Measurements from ENCODE around the gene MARCKSL1.

DNA sequence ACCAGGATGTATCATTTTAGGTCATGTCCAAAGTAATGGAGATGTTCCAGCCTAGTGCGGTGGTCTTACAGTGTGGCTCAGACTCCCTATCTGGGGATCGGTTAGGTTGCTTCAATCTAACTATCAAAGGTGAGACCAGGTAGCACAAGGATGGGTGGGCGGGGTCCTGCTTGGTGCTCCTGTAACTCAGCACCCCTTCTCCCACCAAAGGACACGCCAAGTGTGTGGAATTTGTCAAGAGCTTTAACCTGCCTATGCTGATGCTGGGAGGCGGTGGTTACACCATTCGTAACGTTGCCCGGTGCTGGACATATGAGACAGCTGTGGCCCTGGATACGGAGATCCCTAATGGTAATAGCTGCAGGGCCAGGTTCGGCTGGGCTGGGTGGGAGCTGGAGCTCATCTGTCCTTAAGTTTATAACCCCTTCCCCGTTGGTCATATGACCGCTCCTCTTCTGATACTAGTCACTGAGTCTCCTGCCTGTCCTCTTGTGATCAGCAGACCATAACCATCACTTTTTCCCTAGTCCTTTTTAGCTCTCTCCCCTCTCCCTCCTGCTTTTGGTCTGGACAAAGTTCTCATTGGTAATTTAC is 5.4 kb downstream of the MARCKSL1 start:
- TF ChIP-seq CTCF (conservative IDR thresholded peaks at IDR 0.05) (no peak), EZH2 (IDR thresholded peaks at IDR 0.05; ENCODE audit: low read depth) (no peak)

Data from PC-9 (cell line).